ENCODE data around the gene DAP3. TPM values are rescaled to one million over a fixed set of nuclear protein-coding genes. Genes with fewer than 3 reads are reported as not detected.
"Not testable (repeated sequence)": the region's sequence is repeated elsewhere in the genome, so short reads cannot be mapped to it uniquely, and the experiment has no call there.

The DAP3 gene
- total and polyA plus RNA-seq, 4 donors = 50.0 to 101 (median 92.3) TPM

DNA sequence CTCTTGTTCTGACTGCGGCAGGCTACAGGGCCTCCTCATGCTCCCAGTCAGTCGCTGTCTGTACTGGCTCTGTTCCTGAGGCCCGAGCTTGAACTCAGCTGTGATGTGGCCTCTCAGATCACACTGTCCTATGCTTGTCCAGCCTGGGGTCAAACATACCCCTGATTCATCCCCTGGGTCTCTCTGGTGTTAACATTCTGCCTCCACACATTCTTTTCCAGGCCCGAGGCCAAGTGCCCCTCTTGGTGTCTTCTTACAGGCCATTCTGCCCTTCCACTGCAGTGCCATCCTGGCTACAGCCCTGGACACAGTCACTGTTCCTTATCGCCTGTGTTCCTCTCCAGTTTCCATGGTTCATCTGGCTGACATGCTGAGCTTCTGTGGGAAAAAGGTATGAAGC, 59.2 kb downstream of the DAP3 start:
- not testable (repeated sequence) for ATAC-seq (ENCODE audit: insufficient read depth, low FRiP score); H3K9me3 ChIP-seq (ENCODE audit: control insufficient read depth in 4 of 4, insufficient read depth in 3 of 4, low read length in 3 of 4); H3K4me1 ChIP-seq (ENCODE audit: control insufficient read depth in 5 of 5, insufficient read depth in 5 of 5, low read length in 5 of 5); H3K27ac ChIP-seq (ENCODE audit: low read depth in 1 of 2, low read length in 1 of 2); H3K9ac ChIP-seq (ENCODE audit: insufficient read depth in 1 of 2, low read length in 2 of 2); H3K27me3 ChIP-seq (ENCODE audit: control insufficient read depth in 3 of 3, insufficient read depth in 3 of 3, low read length in 2 of 3); H3K4me3 ChIP-seq; DNase-seq
- peaks cover 5 to 14% (median 8%) of the 10 kb centered on the region in 4 donors for H3K36me3 ChIP-seq (ENCODE audit: control insufficient read depth in 4 of 4, insufficient read depth in 4 of 4, low read length in 4 of 4)
- WGBS, 2 donors = 88 to 92% methylated on average over 5 of the region's 5 CpGs

- H3K27ac ChIP-seq (ENCODE audit: low read depth in 1 of 2, low read length in 1 of 2); H3K9me3 ChIP-seq (ENCODE audit: control insufficient read depth in 4 of 4, insufficient read depth in 3 of 4, low read length in 3 of 4); H3K27me3 ChIP-seq (ENCODE audit: control insufficient read depth in 3 of 3, insufficient read depth in 3 of 3, low read length in 2 of 3); ATAC-seq (ENCODE audit: insufficient read depth, low FRiP score); H3K4me3 ChIP-seq; H3K9ac ChIP-seq (ENCODE audit: insufficient read depth in 1 of 2, low read length in 2 of 2); H3K4me1 ChIP-seq (ENCODE audit: control insufficient read depth in 5 of 5, insufficient read depth in 5 of 5, low read length in 5 of 5); DNase-seq: not testable (repeated sequence)
- 96 to 98% methylated on average over 3 of the region's 3 CpGs for WGBS, 2 donors
- H3K36me3 ChIP-seq (ENCODE audit: control insufficient read depth in 4 of 4, insufficient read depth in 4 of 4, low read length in 4 of 4) = peaks cover 26 to 51% (median 36%) of the 10 kb centered on the region in 4 donors
Measured at GRCh38 chr1:155759017-155759416, 70.1 kb downstream of the DAP3 start.

DNA sequence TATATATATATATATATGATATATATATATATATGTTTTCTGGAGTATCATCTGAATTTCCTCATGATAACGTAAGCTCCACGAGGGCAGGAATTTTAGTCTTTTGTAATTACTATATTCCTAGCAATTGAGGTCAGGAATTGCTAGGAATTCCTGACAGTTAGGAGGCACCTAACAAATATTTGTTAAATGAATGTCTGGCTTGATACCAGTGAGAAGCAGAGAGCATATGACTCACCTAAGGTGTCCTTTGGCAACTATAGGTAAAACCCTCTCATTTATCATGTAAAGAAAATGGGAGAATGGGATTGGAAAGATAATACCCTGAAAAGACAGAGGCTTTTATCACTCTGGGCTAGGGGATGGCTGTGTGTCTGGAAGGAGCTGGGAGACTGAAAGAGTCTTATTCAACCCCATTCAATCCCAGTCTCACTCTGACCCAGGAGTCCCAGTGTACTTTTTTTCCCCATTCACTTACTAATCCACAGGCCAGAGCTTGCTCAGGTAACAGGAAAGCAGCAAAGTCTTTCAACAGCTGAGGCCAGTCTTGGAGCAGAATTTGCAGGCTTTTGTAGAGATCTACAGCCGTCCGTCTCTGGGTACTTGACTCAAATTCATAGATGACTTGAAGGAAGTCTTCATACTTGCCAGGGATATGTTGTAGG, 71.2 kb downstream of the DAP3 start:
- Histone ChIP-seq H3K36me3 (ENCODE audit: control insufficient read depth in 4 of 4, insufficient read depth in 4 of 4, low read length in 4 of 4) (peaks cover 28 to 53% (median 39%) of the 10 kb centered on the region in 4 donors), H3K9me3 (ENCODE audit: control insufficient read depth in 4 of 4, insufficient read depth in 3 of 4, low read length in 3 of 4) (no peaks in the 10 kb centered on the region), H3K27me3 (ENCODE audit: control insufficient read depth in 3 of 3, insufficient read depth in 3 of 3, low read length in 2 of 3) (no peaks in the 10 kb centered on the region), H3K4me3 (no peak overlapping the region), H3K27ac (ENCODE audit: low read depth in 1 of 2, low read length in 1 of 2) (no peak overlapping the region), H3K9ac (ENCODE audit: insufficient read depth in 1 of 2, low read length in 2 of 2) (no peak overlapping the region), H3K4me1 (ENCODE audit: control insufficient read depth in 5 of 5, insufficient read depth in 5 of 5, low read length in 5 of 5) (no peaks in the 10 kb centered on the region)
- ATAC-seq (ENCODE audit: insufficient read depth, low FRiP score) = no peak
- TF ChIP-seq, protein P1, sequence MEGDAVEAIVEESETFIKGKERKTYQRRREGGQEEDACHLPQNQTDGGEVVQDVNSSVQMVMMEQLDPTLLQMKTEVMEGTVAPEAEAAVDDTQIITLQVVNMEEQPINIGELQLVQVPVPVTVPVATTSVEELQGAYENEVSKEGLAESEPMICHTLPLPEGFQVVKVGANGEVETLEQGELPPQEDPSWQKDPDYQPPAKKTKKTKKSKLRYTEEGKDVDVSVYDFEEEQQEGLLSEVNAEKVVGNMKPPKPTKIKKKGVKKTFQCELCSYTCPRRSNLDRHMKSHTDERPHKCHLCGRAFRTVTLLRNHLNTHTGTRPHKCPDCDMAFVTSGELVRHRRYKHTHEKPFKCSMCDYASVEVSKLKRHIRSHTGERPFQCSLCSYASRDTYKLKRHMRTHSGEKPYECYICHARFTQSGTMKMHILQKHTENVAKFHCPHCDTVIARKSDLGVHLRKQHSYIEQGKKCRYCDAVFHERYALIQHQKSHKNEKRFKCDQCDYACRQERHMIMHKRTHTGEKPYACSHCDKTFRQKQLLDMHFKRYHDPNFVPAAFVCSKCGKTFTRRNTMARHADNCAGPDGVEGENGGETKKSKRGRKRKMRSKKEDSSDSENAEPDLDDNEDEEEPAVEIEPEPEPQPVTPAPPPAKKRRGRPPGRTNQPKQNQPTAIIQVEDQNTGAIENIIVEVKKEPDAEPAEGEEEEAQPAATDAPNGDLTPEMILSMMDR (IDR thresholded peaks at IDR 0.05; ENCODE audit: control extremely low read depth, extremely low read depth) = no peak
- 93% methylated on average over 4 of the region's 4 CpGs for WGBS, 2 donors
- DNase-seq = no peak

GRCh38 chr1:155760751-155761475, 72.0 kb downstream of the DAP3 start:
- TF ChIP-seq, protein P1 (IDR thresholded peaks at IDR 0.05; ENCODE audit: control extremely low read depth, extremely low read depth) = no peak
- no peaks in the 10 kb centered on the region for H3K27me3 ChIP-seq (ENCODE audit: control insufficient read depth in 3 of 3, insufficient read depth in 3 of 3, low read length in 2 of 3)
- H3K4me1 ChIP-seq (ENCODE audit: control insufficient read depth in 5 of 5, insufficient read depth in 5 of 5, low read length in 5 of 5) = no peaks in the 10 kb centered on the region
- H3K9me3 ChIP-seq (ENCODE audit: control insufficient read depth in 4 of 4, insufficient read depth in 3 of 4, low read length in 3 of 4) = no peaks in the 10 kb centered on the region
- no peak overlapping the region for H3K9ac ChIP-seq (ENCODE audit: insufficient read depth in 1 of 2, low read length in 2 of 2)
- H3K4me3 ChIP-seq = no peak overlapping the region
- ATAC-seq (ENCODE audit: insufficient read depth, low FRiP score) (no peak), DNase-seq (no peak)
- peaks cover 29 to 52% (median 44%) of the 10 kb centered on the region in 4 donors for H3K36me3 ChIP-seq (ENCODE audit: control insufficient read depth in 4 of 4, insufficient read depth in 4 of 4, low read length in 4 of 4)
- WGBS, 2 donors = 93 to 94% methylated on average over 2 of the region's 2 CpGs
- no peak overlapping the region for H3K27ac ChIP-seq (ENCODE audit: low read depth in 1 of 2, low read length in 1 of 2)
